Limb (tissue), 2 donors: Measurements from ENCODE around the gene ALK.

Experiments used
- DNase-seq, 2 donors: peaks; one replicate each; pipeline ENCODE4 v3.0.0-alpha.2; 2016; ENCODE audit errors: extremely low spot score in 2 of 2

The ALK gene

GRCh38 chr2:29719639-29720038 lies 201.7 kb downstream of the ALK start:
- no peak for DNase-seq

- no peak for DNase-seq
Measured at GRCh38 chr2:29718076-29718686, 203.2 kb downstream of the ALK start.

- DNase-seq = no peak
Measured at GRCh38 chr2:29715655-29716054, 205.7 kb downstream of the ALK start.

GRCh38 chr2:29714333-29714732 lies 207.1 kb downstream of the ALK start:
- DNase-seq = no peak

- DNase-seq = peak in 1 of 2 donors; percentile 1
Measured at GRCh38 chr2:29706171-29706720, 215.1 kb downstream of the ALK start.

GRCh38 chr2:29705616-29706015 lies 215.8 kb downstream of the ALK start:
- no peak for DNase-seq

GRCh38 chr2:29703336-29703735 lies 218.1 kb downstream of the ALK start:
- peak in 1 of 2 donors; percentile 1 for DNase-seq

- DNase-seq = no peak
Measured at GRCh38 chr2:29702276-29702675, 219.1 kb downstream of the ALK start.

GRCh38 chr2:29700560-29700959 lies 220.8 kb downstream of the ALK start:
- DNase-seq = no peak

- no peak for DNase-seq
Measured at GRCh38 chr2:29699045-29699444, 222.3 kb downstream of the ALK start.

- no peak for DNase-seq
Measured at GRCh38 chr2:29698216-29698615, 223.2 kb downstream of the ALK start.

GRCh38 chr2:29697715-29698114 lies 223.7 kb downstream of the ALK start:
- no peak for DNase-seq

GRCh38 chr2:29697181-29697580 lies 224.2 kb downstream of the ALK start:
- DNase-seq = no peak

- no peak for DNase-seq
Measured at GRCh38 chr2:29694741-29695140, 226.6 kb downstream of the ALK start.

GRCh38 chr2:29691391-29691950 lies 229.9 kb downstream of the ALK start:
- no peak for DNase-seq

- DNase-seq = no peak
Measured at GRCh38 chr2:29689666-29690065, 231.7 kb downstream of the ALK start.

- DNase-seq = no peak
Measured at GRCh38 chr2:29688429-29688828, 233.0 kb downstream of the ALK start.

GRCh38 chr2:29687121-29687520 lies 234.3 kb downstream of the ALK start:
- no peak for DNase-seq

GRCh38 chr2:29676886-29677453 lies 244.4 kb downstream of the ALK start:
- no peak for DNase-seq

GRCh38 chr2:29664578-29664977 lies 256.8 kb downstream of the ALK start:
- no peak for DNase-seq

GRCh38 chr2:29663268-29663667 lies 258.1 kb downstream of the ALK start:
- DNase-seq = no peak

GRCh38 chr2:29662861-29663260 lies 258.5 kb downstream of the ALK start:
- DNase-seq = no peak

- DNase-seq = no peak
Measured at GRCh38 chr2:29660201-29660600, 261.2 kb downstream of the ALK start.
